NCI-H748 (cell line): ENCODE measurements around the gene MMP12.
A peak's percentile ranks its signal among the peaks of the same experiment; 100 is the strongest.
"Not testable (repeated sequence)": the region's sequence is repeated elsewhere in the genome, so short reads cannot be mapped to it uniquely, and the experiment has no call there.

Experiments used
- DNase-seq: peaks from one replicate; lab custom pipeline; 2025; ENCODE audit not compliant: unreplicated experiment; lab: John Stamatoyannopoulos, UW

The MMP12 gene

DNA sequence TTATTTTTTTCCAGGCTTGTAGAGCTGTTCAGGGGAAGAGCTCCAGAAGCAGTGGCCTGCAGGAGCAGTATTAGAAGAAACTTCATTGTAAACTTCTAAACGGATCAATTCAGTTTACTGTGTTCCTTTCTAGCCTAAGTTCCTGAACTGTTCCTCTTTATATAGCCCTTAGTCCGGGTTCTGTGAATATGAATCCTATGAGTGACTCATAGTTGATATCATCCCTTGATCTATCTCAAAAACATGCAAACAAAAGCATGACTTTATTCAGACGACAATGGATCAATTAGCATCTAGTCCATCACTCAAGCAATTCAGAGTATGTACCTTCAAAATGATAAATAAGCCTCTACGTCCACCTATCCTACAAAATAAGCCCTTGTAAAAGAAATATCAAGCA is at the start of gene MMP12:
TSS of gene MMP12 (minus strand) at position 131 of the 400 bp plus-strand sequence. CDS start at position 86, 45 bp downstream.
- DNase-seq = no peak

DNA sequence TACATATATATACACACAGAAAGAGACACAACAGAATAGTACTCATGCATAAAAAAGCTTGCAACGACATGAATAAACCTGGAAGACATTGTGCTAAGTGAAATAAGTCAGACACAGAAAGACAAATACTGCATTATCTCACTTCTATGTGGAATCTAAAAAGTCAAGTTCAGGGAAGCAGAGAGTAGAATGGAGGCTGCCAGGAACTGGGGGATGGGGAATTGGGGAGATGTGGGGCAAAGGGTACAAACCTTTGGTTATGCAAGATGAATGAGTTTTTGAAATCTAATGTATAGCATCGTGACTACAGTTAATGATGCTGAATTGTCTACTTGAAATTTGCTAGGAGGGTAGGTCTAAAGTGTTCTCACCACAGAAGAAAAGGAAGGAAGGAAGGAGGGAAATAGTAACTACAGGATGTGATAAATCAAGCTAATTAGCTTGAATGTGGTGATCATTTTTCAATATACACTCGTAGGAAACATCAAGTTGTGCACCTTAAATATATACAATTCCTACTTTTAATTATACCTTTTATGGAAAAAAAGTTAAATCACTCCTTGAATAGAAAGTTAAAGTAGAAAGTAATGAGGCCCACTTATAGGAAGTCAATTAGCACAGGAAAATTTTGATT is 46.9 kb upstream of the MMP12 start:
- no peak for DNase-seq

DNA sequence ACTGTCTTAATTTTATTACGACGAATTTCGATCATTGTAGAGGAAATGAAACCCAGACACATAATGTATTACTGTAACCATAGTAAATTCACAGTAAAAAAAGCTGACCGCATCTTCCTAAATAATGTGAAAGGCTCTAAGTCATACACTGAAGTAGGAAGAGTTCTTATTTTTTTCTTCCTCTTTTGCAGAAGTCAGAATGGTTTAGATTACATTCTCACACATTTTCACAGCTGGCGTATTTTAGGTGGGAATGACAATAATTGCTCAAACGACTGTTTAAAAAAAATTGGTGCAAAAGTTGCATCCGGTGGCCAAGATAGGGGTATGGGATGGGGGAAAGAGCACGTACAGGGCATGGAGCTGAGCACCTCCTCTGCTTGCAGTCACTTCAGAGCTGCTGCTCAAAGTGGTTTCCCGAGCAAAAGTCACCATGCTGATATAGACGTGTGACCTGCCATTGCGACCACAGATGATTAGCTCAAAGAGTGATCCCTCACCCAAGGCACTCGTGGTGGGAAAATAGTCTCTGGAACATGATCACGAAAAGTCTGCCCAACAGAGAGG is 45.4 kb upstream of the MMP12 start:
- DNase-seq = no peak

DNA sequence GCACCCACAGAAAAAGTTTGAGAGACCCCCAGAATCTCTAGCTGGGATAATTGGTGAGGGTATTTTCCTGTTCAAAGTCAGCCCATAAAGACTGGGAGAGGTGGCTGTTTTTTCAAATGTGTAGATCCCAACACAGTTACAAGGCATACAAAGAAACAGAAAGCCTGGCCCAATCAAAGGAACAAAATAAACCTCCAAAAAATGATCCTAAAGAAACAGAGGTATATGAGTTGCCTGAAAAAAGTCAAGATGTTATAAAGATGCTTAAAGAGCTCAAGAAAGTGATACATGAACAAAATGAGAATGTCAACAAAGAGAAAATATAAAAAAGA is 40.2 kb upstream of the MMP12 start:
- no peak for DNase-seq

DNA sequence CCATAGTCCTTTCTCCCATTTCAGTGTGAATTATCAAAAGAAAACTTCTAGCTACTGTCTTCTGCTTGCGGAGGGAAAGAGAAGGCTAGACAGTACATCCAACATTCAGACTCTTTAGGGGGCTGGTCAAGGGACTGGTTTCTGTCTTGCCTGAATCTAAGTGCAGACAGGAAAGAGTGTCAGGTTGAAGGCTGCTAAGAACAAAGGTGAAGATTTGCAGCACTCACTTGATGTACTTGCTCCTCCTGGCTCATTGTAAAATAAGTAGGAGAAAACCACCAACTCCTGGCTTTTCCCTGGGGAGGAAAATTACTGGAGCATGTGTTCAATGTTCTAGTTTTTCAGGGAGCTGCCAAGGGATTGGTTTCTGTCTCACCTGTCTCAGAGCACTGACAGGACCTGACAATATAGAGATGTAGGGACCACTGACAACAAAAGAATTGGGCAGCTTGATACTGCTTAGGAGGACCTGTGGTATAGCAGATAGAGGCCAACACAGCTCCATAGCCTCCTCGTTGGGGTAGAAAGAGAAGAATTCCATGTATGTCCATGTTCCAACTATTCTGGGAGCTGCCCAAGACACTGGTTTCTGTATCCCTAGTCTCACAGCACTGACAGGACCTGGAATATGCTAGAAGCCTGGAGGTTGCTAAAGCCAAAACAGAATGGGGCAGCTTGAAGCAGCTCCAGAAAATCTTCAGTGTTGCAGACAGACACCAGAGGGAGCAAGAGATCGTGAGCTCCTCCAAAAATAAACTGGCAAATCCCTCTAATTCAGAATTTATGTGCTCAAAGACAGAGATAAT is 39.7 kb upstream of the MMP12 start:
- peak; percentile 11 for DNase-seq

DNA sequence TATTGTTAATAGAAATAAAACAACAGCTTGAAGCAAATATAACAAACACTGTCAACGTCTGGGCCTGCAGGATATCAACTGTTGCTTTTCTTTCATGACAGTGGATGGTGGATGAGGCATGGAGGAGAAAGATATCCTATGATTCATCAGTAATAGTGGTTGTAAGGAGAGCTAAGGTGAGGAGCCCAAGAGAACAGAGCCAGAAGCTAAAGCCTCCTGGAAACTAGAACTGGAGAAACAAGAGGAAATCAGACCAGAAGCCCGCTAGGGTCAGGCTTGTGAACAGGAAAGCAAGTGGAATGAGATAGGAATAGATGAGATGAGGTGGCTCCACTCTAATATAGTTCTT is 37.7 kb upstream of the MMP12 start:
- DNase-seq = no peak

DNA sequence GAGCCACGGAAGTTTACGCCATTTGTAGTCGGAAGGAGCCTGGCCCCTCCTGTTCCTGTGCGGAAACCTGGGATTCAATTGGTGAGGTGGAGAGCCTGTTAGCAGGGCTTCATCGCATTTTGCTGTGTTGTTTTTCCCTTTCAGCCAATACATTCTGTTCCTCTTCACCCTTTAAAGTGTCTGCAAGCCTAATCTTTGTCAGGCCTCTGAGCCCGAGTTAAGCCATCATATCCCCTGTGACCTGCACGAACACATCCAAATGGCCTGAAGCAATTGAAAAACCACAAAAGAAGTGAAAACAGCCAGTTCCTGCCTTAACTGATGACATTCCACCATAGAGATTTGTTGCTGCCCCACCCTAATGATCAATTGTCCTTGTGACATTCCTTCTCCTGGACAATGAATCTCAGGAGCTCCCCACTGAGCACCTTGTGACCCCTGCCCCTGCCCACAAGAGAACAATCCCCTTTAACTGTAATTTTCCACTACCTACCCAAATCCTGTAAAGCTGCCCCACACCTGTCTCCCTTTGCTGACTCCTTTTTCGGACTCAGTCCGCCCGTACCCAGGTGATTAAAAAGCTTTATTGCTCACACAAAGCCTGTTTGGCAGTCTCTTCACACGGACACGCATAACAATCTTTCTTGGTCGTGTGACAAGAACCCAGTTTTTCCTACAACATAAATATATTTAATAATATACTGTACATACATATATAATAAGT is 37.1 kb upstream of the MMP12 start:
- DNase-seq = no peak

DNA sequence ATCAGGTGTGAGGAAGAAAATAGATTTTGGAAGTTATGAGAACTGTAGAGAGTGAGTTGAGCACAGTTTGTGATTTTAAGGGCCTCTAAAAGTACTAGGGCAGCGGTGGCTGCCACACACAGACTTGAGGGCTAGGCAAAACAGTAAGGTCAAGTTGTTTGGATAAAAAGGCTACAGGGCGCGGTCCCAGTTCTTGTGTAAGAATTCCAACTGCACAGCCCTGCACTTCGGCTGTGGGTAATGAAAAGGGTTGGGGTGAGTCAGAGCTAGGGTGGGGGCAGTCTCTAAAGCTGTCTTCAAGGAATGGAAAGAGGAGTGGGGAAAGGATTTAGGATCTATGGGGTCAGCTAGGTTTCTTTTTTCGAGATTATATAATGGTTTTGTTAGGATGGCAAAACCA is 31.1 kb upstream of the MMP12 start:
- not testable (repeated sequence) for DNase-seq

DNA sequence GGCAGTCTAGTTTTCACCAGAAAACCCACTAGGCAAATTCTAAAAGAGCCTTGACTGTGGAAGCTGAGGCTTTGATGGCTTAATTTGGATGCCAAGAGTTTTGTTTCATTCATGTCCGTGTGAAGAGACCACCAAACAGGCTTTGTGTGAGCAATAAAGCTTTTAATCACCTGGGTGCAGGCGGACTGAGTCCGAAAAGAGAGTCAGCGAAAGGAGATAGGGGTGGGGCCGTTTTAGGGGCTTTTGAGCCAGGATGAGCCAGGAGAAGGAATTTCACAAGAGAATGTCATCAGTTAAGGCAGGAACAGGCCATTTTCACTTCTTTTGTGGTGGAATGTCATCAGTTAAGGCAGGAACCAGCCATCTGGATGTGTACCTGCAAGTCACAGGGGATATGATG is 29.1 kb upstream of the MMP12 start:
- DNase-seq = not testable (repeated sequence)

DNA sequence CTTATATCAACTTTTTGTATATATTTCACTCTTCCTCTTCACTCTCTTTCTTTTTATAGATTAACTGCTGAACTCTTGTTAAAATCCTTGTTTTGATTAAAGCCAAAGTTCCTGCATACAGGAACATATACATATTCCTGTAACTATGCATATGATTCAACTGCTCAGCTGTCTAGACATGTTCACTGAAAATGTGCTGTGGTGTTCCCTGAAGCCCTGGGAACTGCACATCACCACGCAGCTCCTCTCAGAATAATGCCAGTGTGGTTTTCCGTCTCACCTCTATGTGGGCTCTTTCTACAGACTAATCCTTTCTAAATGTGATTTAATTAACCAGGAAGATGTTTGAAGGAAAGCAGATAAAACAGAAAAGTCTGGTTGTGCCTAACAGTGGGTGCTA is 25.6 kb upstream of the MMP12 start:
- no peak for DNase-seq

DNA sequence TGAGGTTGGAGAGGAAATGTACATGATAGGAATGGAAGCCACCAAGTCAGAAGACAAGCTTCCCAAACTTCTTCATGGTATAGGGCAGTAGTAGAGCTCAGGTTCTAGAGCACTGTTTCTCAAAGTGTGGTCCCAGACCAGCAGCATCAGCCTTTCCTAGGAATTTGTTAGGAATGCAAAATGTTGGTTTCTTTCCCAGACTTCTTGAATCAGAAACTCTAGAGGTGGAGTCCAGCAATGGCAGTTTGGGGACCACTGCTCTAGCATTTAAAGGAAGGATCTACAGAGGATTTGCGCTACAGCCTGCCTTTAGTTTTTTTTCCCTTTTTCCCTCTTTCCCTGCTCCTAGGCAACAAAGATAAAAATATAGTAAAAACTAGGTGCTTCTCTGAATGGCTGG is 17.0 kb upstream of the MMP12 start:
- no peak for DNase-seq

DNA sequence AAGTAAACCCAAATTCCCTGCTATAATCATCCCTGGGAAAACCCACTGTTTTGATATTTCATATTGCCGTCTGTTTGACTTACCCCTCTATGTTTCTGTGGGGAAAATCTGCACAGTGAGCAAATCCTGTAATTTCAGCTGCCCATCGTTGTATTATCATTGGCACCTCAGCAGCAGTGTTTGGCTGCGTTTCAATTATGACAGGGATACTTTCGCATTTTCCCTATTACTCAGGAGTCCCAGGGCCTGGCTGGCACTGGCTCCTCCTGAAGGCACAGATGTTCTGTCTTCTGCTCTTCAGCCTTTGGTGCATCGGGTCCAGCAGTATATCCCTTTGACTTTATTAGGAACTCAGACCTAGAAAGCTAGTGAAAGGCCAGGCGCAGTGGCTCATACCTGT is 12.2 kb upstream of the MMP12 start:
- DNase-seq = no peak

DNA sequence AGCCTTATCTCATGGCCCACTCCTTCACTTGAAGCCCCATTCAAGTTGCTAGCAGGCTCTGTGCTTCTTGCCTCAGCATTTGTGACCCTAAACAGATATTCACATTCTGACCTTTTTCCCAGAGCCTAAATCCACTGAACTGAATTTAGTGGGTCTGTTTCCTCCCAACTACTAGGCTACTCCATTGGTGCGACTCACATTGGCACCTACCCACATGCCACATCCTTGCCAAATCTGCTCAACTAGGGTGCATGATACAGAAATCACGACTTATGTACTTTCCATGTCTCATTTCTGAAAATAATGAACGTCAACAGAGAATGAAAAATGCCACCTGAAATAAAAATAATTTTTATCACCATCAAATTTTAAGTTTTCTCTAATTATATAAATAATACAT is 8.4 kb upstream of the MMP12 start:
- no peak for DNase-seq

DNA sequence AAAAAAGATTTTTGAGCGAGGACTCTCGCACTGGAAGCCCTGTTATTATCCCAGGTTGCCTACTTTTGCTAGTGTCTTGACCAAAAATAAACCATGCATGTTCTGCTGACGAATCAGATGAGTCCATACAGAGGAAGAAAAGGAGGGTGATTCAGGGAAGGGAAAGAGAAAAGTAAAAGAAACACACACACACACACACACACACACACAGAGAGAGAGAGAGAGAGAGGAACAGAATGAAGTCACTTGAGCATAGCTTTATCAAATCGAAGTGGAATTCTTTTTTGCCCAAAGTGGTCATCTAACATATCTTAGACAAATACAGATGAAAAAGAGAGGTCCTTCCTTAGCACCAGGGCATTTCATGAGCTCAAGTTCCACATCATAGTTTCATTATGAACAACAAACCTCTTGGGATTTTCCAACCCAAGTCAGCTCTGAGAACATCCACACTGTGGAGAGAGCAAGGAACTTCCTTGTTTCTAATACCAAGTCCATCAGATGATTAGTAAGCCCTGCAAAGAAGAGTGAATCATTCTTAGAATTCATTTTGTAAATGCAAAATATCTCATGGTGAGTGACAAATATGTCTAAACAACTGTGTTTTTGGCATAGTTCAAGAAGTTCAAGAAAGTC is 7.7 kb upstream of the MMP12 start:
- DNase-seq = no peak

DNA sequence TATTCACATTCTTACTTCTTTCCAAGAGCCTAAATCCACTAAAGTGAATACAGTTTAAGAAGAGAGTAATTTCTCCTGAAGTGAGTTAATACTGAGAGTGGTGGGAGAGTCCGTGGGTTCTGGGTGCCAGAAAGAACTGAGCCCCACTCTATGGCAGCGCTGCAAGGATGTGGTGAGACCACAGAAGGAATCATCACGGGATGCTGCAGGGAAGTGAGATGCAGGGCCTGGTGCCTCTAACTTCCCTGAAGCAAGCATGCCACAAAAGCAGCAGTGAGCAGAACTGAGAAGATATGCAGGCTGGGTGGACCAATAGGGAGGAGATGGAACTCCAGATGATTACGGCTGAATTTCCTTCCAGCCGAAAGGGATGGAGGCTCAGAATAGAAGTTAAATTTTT is 5.0 kb upstream of the MMP12 start:
- DNase-seq = no peak

DNA sequence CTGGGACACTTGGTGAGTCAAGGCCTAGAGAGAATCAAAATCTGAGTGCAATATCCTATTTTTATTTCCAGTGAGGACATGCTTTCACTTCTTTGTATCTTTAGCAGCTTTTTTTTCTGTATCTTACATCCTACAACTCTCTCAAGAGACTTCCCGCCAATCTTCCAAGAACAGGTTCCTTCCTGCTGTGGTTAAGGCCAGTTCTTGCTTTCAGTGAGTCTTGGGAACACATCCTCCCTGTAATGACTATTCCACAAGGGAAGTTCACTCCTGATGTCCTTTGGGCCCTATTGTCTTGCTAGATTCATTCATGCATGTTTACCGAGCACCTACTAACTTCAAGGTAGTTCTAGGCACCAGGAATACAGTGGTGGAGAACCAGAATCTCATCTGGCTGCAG is 3.8 kb upstream of the MMP12 start:
- DNase-seq = no peak

DNA sequence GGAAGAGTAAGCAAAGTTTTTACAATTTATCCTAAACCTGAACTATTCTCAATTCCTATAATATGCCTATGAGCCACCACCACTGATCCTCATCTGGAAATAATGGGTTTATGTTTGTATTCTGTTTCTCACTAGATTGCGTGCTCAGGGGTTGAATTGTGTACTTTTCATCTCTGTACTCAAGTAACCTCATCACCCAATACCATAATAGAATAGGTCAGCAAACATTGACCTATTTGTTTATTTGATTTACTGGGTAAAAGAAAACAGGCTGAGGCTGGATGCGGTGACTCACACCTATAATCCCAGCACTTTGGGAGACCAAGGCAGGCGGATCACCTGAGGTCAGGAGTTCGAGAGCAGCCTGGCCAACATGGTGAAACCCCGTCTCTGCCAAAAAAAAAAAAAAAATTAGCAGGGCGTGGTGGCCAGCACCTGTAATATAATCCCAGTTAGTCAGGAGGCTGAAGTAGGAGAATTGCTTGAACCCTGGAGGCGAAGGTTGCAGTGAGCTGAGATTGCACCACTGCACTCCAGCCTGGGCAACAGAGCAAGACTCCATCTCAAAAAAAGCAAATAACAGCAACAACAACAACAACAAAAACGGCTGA is 5.3 kb downstream of the MMP12 start:
- peak; percentile 53 for DNase-seq

DNA sequence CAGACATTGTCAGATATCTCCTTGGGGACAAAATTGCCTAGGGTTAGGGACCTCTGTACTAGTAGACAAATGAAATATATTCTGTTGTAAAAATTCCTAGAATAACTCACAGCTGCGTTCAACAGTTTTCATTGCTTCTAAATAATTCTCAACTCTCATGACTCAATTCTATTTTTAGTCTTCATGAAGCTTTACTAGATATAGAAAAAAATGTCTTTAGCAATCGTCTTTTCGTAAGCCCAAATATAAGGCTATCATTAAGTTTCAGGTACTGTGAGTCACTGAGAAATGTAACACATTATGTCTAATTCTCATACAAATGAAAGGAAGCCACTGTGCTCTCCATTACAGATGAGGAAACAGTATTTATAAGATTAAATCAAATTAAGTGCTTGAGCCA is 6.4 kb downstream of the MMP12 start:
- DNase-seq = no peak

DNA sequence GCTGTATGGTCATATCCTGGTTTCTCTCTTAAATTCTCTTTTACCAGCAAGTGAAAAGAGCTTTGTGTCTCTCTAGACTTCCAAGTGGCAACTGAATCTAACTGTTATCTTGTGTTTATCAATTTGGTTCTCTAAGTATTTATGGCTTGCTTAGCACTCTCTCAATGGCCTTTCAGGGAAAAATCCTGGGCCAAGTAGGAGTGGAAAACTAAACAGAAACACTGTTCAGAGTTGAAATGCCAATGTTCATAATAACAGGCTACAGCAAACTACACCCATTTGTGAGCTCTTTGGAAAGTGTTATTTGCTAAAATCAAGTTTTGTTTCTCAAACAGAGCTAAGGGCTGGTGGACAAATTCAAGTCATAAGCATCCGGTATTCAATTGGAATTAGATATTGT is 10.1 kb downstream of the MMP12 start:
- no peak for DNase-seq

DNA sequence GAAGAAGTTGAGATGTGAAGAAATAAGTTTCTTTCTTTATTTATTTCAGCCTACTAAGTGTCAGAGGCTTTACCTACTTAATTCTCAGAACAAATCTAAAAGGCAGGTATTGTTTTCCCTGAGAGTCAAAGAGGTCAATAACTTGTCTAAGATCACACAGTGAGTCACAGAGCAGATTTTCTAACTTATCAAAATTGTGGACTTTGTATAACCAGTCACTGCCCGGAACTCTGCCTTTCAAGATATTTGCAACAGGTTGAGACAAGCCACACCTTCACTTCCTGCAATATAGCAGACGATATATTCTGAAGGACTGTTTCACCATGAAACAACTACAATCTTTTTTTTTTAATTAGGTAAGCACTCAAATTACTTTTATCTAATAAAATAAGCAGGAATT is 20.8 kb downstream of the MMP12 start:
- DNase-seq = no peak

DNA sequence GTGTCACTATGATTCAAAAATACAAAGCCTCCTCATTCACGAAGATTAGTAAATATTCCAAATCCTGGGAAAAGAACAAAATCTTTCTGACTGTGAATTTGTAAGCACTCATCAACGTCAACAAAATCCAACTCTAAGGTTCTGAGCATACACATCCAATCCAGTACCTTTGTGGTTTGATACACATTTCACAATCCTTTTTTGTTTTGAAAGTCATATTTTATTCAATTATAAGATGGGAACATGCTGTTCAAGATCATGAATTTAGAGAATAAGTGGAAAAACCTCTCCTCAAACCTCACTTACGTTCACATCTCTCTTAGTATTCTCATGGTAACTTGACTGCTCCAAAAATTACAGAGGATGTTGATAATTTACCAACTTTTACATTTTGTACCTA is 21.7 kb downstream of the MMP12 start:
- DNase-seq = no peak
